IPS-NIHi7 (cell line): ENCODE results near the gene KRT80.

Experiments used
- DNase-seq: peaks from one replicate; pipeline ENCODE4 v3.0.0; 2012; ENCODE audit warnings: mixed read lengths; ENCODE audit errors: extremely low spot score

Gene KRT80

GRCh38 chr12:52228931-52229330 lies 37.1 kb upstream of the KRT80 start:
- no peak for DNase-seq

- no peak for DNase-seq
These were observed 36.6 kb upstream of the KRT80 start for GRCh38 chr12:52228366-52228765.

GRCh38 chr12:52227606-52228166 lies 35.9 kb upstream of the KRT80 start:
- no peak for DNase-seq

GRCh38 chr12:52226446-52226845 lies 34.6 kb upstream of the KRT80 start:
- no peak for DNase-seq

- DNase-seq, result no peak
These were observed 33.9 kb upstream of the KRT80 start for GRCh38 chr12:52225752-52226151.

- DNase-seq, result no peak
These were observed 32.3 kb upstream of the KRT80 start for GRCh38 chr12:52224151-52224550.

- DNase-seq, result no peak
These were observed 31.7 kb upstream of the KRT80 start for GRCh38 chr12:52223406-52224039.

GRCh38 chr12:52222692-52223091 lies 30.9 kb upstream of the KRT80 start:
- no peak for DNase-seq

- peak; percentile 78 for DNase-seq
These were observed 30.2 kb upstream of the KRT80 start for GRCh38 chr12:52221912-52222457.

- DNase-seq, result no peak
These were observed 29.4 kb upstream of the KRT80 start for GRCh38 chr12:52221070-52221781.

GRCh38 chr12:52220477-52220876 lies 28.7 kb upstream of the KRT80 start:
- no peak for DNase-seq

- DNase-seq, result no peak
These were observed 26.2 kb upstream of the KRT80 start for GRCh38 chr12:52218001-52218400.

- no peak for DNase-seq
These were observed 25.4 kb upstream of the KRT80 start for GRCh38 chr12:52217223-52217622.

- DNase-seq, result no peak
These were observed 25.0 kb upstream of the KRT80 start for GRCh38 chr12:52216807-52217206.

- DNase-seq, result no peak
These were observed 24.3 kb upstream of the KRT80 start for GRCh38 chr12:52216100-52216499.

- no peak for DNase-seq
These were observed 23.8 kb upstream of the KRT80 start for GRCh38 chr12:52215587-52216031.

- DNase-seq, result no peak
These were observed 22.6 kb upstream of the KRT80 start for GRCh38 chr12:52214421-52214802.

- peak; percentile 94 for DNase-seq
These were observed 22.0 kb upstream of the KRT80 start for GRCh38 chr12:52213564-52214420.

- no peak for DNase-seq
These were observed 21.1 kb upstream of the KRT80 start for GRCh38 chr12:52212701-52213563.

- DNase-seq, result no peak
These were observed 20.1 kb upstream of the KRT80 start for GRCh38 chr12:52211716-52212585.
